Measurements from ENCODE around the gene PRICKLE3. TPM values are rescaled to one million over a fixed set of nuclear protein-coding genes. Genes with fewer than 3 reads are reported as not detected.
A peak's percentile ranks its signal among the peaks of the same experiment; 100 is the strongest.

Gene PRICKLE3
- total RNA-seq, 1 donor from 2014 or later: 4.2 TPM

DNA sequence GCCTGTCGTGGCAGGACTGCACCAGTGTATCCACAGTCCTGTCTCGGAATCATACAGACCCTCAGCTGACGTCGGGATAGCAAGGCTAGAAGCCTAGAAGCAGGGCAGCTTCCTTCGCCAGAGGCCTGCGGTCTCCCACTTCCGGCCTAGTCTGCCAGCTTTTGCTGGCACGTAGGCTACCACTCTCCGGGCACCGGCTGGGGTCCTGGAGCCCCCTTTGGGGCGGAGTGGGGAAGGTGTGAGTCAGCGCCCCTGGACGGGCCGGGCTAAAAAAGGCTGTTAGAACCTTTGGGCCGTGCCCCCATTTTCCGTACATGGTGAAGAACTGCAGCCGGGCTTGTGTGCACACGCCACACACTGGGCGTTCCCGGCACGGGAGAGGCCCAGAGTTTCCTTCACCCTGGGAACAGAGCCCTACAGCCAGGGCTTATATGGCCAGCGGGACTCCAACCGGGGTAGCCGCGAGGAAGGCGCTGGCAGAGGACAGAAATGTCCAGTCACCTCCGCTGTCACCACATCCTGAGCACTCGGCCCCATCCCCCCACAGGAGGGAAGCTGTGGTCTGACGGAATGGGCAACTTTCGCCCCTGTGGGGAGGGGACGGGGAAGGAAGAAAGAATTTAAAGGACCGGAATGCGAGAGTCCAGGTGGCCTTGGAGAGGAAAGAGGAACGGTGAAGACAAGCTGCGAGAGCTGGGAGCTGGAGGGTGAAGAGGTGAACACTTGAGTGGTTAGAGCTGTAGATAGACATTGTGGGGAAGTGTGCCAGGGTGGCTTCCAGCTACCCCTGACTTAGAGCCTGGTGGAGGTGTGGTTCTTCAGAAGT is 19.0 kb downstream of the PRICKLE3 start:
- DNase-seq (ENCODE audit: low read depth, low spot score): no peak
- Mint-ChIP-seq H3K4me1 (peaks cover 17% of the 10 kb centered on the region), H3K27me3 (ENCODE audit: low read depth) (peaks cover 53% of the 10 kb centered on the region), H3K36me3 (ENCODE audit: low read depth) (peaks cover 8% of the 10 kb centered on the region), H3K27ac (ENCODE audit: unreplicated experiment) (no peak overlapping the region), H3K9me3 (peaks cover 5% of the 10 kb centered on the region), H3K4me3 (peak overlapping the region; percentile 58)
- TF ChIP-seq, protein P1, sequence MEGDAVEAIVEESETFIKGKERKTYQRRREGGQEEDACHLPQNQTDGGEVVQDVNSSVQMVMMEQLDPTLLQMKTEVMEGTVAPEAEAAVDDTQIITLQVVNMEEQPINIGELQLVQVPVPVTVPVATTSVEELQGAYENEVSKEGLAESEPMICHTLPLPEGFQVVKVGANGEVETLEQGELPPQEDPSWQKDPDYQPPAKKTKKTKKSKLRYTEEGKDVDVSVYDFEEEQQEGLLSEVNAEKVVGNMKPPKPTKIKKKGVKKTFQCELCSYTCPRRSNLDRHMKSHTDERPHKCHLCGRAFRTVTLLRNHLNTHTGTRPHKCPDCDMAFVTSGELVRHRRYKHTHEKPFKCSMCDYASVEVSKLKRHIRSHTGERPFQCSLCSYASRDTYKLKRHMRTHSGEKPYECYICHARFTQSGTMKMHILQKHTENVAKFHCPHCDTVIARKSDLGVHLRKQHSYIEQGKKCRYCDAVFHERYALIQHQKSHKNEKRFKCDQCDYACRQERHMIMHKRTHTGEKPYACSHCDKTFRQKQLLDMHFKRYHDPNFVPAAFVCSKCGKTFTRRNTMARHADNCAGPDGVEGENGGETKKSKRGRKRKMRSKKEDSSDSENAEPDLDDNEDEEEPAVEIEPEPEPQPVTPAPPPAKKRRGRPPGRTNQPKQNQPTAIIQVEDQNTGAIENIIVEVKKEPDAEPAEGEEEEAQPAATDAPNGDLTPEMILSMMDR (conservative IDR thresholded peaks at IDR 0.05): no peak

DNA sequence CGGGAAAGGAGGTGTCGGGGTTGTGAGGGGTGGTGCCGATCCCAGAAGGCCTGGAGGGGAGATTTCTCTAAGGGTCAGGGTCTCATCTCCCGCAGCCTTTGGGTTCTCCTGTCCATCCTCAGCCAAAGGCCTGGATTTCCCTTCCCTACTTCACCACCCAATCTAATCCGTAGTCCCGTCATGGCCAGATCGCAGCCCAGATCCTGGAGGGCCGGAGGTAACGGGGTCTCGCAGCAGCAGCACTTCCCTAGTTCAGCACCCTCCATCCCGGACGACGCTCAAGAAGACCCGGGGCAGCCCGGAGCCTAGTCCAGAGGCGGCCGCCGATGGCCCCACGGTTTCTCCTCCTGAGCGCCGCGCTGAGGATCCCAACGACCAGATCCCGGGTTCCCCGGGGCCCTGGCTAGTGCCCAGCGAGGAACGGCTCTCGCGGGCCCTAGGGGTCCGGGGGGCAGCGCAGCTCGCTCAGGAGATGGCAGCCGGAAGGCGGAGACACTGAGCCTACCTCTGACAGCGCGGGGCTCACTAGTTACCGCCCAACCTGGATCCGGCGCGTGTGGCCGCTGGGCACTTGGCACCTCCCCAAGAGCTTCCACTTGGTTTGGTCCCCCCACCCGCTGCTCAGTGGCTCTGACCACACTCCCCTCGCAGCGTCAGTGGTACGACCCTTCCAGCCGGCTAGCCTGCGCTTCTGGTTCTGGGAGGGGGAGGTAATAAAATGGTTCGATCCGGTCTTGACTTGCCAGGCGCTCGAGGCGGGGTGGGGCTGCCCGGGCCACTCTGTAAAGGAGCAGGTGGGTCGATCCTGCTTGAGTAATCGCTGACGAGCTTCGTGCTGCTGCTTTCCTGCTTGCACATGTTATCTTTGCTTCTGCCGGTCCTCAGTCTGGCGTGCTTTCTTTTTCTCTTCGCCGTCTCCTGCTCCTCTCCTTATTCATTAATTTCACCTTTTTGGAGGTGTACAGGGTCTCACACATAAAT is 20.0 kb downstream of the PRICKLE3 start:
- Mint-ChIP-seq H3K4me3 (peak overlapping the region; percentile 58), H3K36me3 (ENCODE audit: low read depth) (peaks cover 8% of the 10 kb centered on the region), H3K27me3 (ENCODE audit: low read depth) (peaks cover 51% of the 10 kb centered on the region), H3K9me3 (peaks cover 5% of the 10 kb centered on the region), H3K27ac (ENCODE audit: unreplicated experiment) (no peak overlapping the region), H3K4me1 (peaks cover 17% of the 10 kb centered on the region)
- TF ChIP-seq, protein P1 (conservative IDR thresholded peaks at IDR 0.05): peak; percentile 24
- DNase-seq (ENCODE audit: low read depth, low spot score): peak; percentile 30

DNA sequence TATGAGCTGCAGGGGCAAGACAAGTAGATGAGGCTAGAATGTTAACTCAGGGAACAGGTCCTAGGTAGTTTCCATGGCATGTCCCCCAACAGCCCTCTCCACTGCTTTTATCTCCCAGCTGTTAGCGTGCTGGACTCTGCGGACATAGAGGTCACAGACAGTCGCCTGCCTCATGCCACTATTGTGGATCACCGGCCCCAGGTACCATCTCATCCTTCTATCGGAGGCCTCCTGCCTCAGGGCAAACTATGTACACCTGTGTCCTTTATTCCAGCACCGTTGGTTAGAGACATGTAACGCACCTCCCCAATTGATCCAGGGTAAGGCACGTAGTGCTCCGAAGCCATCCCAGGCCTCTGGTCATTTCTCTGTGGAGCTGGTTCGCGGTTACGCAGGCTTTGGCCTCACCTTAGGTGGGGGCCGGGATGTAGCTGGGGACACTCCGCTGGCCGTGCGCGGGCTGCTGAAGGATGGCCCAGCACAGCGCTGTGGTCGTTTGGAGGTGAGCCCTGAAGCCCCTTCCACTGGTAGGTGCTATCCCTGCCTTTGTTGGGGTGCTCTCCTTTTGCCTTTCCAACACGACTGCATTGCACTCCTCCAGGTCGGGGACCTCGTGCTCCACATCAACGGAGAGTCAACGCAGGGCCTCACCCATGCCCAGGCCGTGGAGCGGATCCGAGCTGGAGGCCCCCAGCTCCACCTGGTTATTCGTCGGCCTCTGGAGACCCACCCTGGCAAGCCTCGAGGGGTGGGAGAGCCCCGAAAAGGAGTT is 21.4 kb downstream of the PRICKLE3 start:
- H3K27me3 Mint-ChIP-seq (ENCODE audit: low read depth): peaks cover 39% of the 10 kb centered on the region
- H3K36me3 Mint-ChIP-seq (ENCODE audit: low read depth): peaks cover 8% of the 10 kb centered on the region
- peaks cover 5% of the 10 kb centered on the region for H3K9me3 Mint-ChIP-seq
- H3K4me1 Mint-ChIP-seq: peaks cover 17% of the 10 kb centered on the region
- H3K4me3 Mint-ChIP-seq: peak overlapping the region; percentile 78
- no peak for DNase-seq (ENCODE audit: low read depth, low spot score)
- no peak overlapping the region for H3K27ac Mint-ChIP-seq (ENCODE audit: unreplicated experiment)
- TF ChIP-seq, protein P1 (conservative IDR thresholded peaks at IDR 0.05): no peak

DNA sequence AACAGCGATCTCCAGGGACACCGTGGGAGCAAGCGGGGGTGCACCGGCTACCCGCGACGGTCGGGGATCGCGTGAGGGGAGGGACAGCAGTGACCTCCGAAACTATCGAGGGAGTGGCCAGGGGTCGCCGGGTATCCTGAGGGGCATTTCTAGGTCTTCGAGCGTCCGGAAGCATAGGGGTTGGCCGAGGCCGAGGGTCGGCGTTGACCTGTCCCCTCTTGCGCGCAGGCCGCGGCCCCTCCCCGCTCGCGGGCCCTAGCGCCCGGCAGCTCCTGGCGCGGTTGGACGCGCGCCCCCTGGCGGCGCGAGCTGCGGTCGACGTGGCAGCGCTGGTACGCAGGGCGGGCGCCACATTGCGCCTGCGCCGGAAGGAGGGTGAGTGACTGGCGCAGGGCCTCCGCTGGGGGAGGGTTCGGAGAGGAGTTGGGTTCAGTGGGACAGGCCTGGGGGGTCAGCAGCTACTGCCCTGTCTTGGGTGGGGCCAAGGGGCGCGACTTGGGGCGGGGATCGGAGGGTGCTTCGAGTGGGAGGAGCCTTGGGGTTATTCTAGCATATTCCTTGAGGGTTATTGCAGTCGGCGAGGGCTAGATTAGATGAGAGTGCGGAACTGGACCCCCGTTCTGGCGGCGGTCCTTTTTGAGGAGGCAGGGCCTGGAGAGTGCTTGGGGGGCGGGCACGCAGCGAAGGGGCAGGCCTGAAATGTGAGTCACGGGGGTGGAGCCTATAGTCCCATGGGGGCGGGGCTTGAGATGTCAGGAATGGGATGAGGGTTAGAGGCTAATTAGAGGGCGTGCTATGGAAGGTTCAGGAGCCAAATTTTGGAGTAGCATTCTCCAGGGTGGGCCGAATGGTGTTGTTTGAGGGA is 22.4 kb downstream of the PRICKLE3 start:
- H3K9me3 Mint-ChIP-seq: peaks cover 5% of the 10 kb centered on the region
- H3K36me3 Mint-ChIP-seq (ENCODE audit: low read depth): peaks cover 6% of the 10 kb centered on the region
- H3K4me1 Mint-ChIP-seq: peaks cover 17% of the 10 kb centered on the region
- peak overlapping the region; percentile 83 for H3K27ac Mint-ChIP-seq (ENCODE audit: unreplicated experiment)
- DNase-seq (ENCODE audit: low read depth, low spot score): peak; percentile 62
- peaks cover 32% of the 10 kb centered on the region for H3K27me3 Mint-ChIP-seq (ENCODE audit: low read depth)
- TF ChIP-seq, protein P1 (conservative IDR thresholded peaks at IDR 0.05): peak; percentile 74
- peak overlapping the region; percentile 78 for H3K4me3 Mint-ChIP-seq
